ENCODE results near the gene TBX20.
"Not testable (repeated sequence)": the region's sequence is repeated elsewhere in the genome, so short reads cannot be mapped to it uniquely, and the experiment has no call there.

The TBX20 gene

GRCh38 chr7:35255443-35256255 is 1.7 kb upstream of the TBX20 start:
- no peak for DNase-seq

GRCh38 chr7:35254496-35255442 is 869 bp upstream of the TBX20 start:
- DNase-seq = no peak

GRCh38 chr7:35253460-35253709 is 515 bp downstream of the TBX20 start:
- no peak for DNase-seq

GRCh38 chr7:35252612-35253459 is 1.1 kb downstream of the TBX20 start:
- no peak for DNase-seq

GRCh38 chr7:35251606-35252310 is 2.1 kb downstream of the TBX20 start:
- no peak for DNase-seq

GRCh38 chr7:35250941-35251340 is 3.0 kb downstream of the TBX20 start:
- no peak for DNase-seq

GRCh38 chr7:35250452-35250851 is 3.4 kb downstream of the TBX20 start:
- DNase-seq = no peak

GRCh38 chr7:35249537-35249907 is 4.4 kb downstream of the TBX20 start:
- DNase-seq = no peak

GRCh38 chr7:35248576-35249536 is 5.0 kb downstream of the TBX20 start:
- no peak for DNase-seq

GRCh38 chr7:35246819-35247218 is 7.1 kb downstream of the TBX20 start:
- DNase-seq = no peak

GRCh38 chr7:35241884-35242283 is 12.0 kb downstream of the TBX20 start:
- no peak for DNase-seq

- DNase-seq = no peak
Observed at GRCh38 chr7:35241436-35241835, 12.5 kb downstream of the TBX20 start.

- DNase-seq = not testable (repeated sequence)
Observed at GRCh38 chr7:35241008-35241407, 12.9 kb downstream of the TBX20 start.

- not testable (repeated sequence) for DNase-seq
Observed at GRCh38 chr7:35238456-35238855, 15.4 kb downstream of the TBX20 start.

- DNase-seq = no peak
Observed at GRCh38 chr7:35232994-35233393, 20.9 kb downstream of the TBX20 start.

GRCh38 chr7:35231221-35231620 is 22.7 kb downstream of the TBX20 start:
- DNase-seq = not testable (repeated sequence)

GRCh38 chr7:35229116-35229780 is 24.7 kb downstream of the TBX20 start:
- DNase-seq = not testable (repeated sequence)

GRCh38 chr7:35228496-35229051 is 25.3 kb downstream of the TBX20 start:
- DNase-seq = not testable (repeated sequence)

GRCh38 chr7:35227438-35227837 is 26.5 kb downstream of the TBX20 start:
- not testable (repeated sequence) for DNase-seq

- DNase-seq = not testable (repeated sequence)
Observed at GRCh38 chr7:35222445-35222844, 31.5 kb downstream of the TBX20 start.

Measured in activated gamma-delta T cell treated with Interleukin-2 at 50 U/mL for 16 hours (primary cell).